ENCODE measurements around the gene NRCAM. TPM values are rescaled to one million over a fixed set of nuclear protein-coding genes. Genes with fewer than 3 reads are reported as not detected.

Gene NRCAM
- total and polyA plus RNA-seq, 2 of the 8 experiments (the other 6 are each of a cell fraction or from before 2014, with no cell fraction given), result 2.7 to 3.8 TPM

- 63% methylated on average over 1 of the region's 1 CpG; no CpG with 5 or more reads in 1 of the 2 experiments for WGBS, 2 experiments (ENCODE audit: extremely low coverage in 1 of 2, insufficient coverage in 1 of 2, insufficient read length in 1 of 2, insufficient replicate concordance in 2 of 2, low coverage in 1 of 2, low lambda C conversion rate in 2 of 2, missing lambda C conversion rate in 1 of 2)
- no peak overlapping the region for H3K14ac ChIP-seq (ENCODE audit: insufficient read length)
- H4K8ac ChIP-seq (ENCODE audit: extremely low read depth, insufficient read depth, low read length), result no peak overlapping the region
- H4K5ac ChIP-seq (ENCODE audit: insufficient read length, low read depth, low read length), result no peak overlapping the region
- no peak overlapping the region for H3K23ac ChIP-seq (ENCODE audit: insufficient read length)
- ChIA-PET POLR2A (ENCODE audit: partially characterized antibody) (no interaction called here), CTCF (ENCODE audit: partially characterized antibody) (interaction anchor here (1.4 kb wide), 1 partner anchor 159 kb away, joined by 3 read pairs; no protein-coding TSS in a partner anchor)
- no peaks in the 10 kb centered on the region for H3K9me3 ChIP-seq (ENCODE audit: insufficient read depth in 2 of 2, low read depth in 1 of 2, low read length in 1 of 2)
- no peaks in the 10 kb centered on the region for H4K20me1 ChIP-seq (replicated peaks in 1 of 2; ENCODE audit: control insufficient read depth in 1 of 2, insufficient read depth in 2 of 2, low read length in 2 of 2)
- H2BK5ac ChIP-seq (ENCODE audit: low read depth, low read length), result no peak overlapping the region
- no peak overlapping the region for H3K56ac ChIP-seq (replicated peaks; ENCODE audit: insufficient read length, low read depth, low read length)
- H3K4me2 ChIP-seq (ENCODE audit: insufficient read depth in 1 of 2, low read depth in 2 of 2, low read length in 2 of 2), result no peak overlapping the region
- no peak overlapping the region for H3K4me3 ChIP-seq (ENCODE audit: extremely low read depth in 1 of 4, insufficient read depth in 2 of 4, low read depth in 3 of 4, low read length in 4 of 4)
- H4K91ac ChIP-seq (replicated peaks; ENCODE audit: insufficient read length, low read length), result no peak overlapping the region
- H3K9ac ChIP-seq (replicated peaks in 1 of 4; ENCODE audit: extremely low read depth in 1 of 4, low read depth in 3 of 4, low read length in 3 of 4), result no peak overlapping the region
- H3K4ac ChIP-seq (replicated peaks; ENCODE audit: insufficient read length, low read depth, low read length), result no peak overlapping the region
- FAIRE-seq, result no peak
- no peak overlapping the region for H2BK20ac ChIP-seq (ENCODE audit: low read length)
- no peaks in the 10 kb centered on the region for H3K36me3 ChIP-seq (ENCODE audit: control insufficient read depth in 2 of 4, insufficient read depth in 4 of 4, low read length in 3 of 4)
- H2BK15ac ChIP-seq (ENCODE audit: low read length), result no peak overlapping the region
- no peak for DNase-seq (ENCODE audit: low read depth in 1 of 2, low spot score in 2 of 2)
- H2BK12ac ChIP-seq (ENCODE audit: low read depth, low read length), result no peak overlapping the region
- H3K27me3 ChIP-seq (replicated peaks in 1 of 4; ENCODE audit: control insufficient read depth in 3 of 4, extremely low read depth in 1 of 4, insufficient read depth in 3 of 4, low read length in 3 of 4), result no peaks in the 10 kb centered on the region
- no peaks in the 10 kb centered on the region for H3K79me2 ChIP-seq (ENCODE audit: control insufficient read depth in 1 of 2, insufficient read depth in 2 of 2, low read length in 2 of 2)
- H2AFZ ChIP-seq (ENCODE audit: low read length), result no peak overlapping the region
- H3K79me1 ChIP-seq (ENCODE audit: low read depth, low read length), result no peaks in the 10 kb centered on the region
- peaks cover 0 to 5% (median 0%) of the 10 kb centered on the region in 4 experiments; a peak in 1 of 7 replicates for H3K4me1 ChIP-seq (replicated peaks in 1 of 4; ENCODE audit: control insufficient read depth in 3 of 4, insufficient read depth in 4 of 4, low read length in 3 of 4)
- no peak overlapping the region for H2BK120ac ChIP-seq (replicated peaks; ENCODE audit: low read depth, low read length)
- H3K27ac ChIP-seq (ENCODE audit: low read depth, low read length), result no peak overlapping the region
- no peak overlapping the region for H3K18ac ChIP-seq (ENCODE audit: extremely low read depth, low read length)
- H2AK5ac ChIP-seq (ENCODE audit: low read depth, low read length), result no peak overlapping the region
- TF ChIP-seq ASH2L (IDR thresholded peaks at IDR 0.05; ENCODE audit: low read length), result no peak
- no peak for TF ChIP-seq MAFK (IDR thresholded peaks at IDR 0.05; ENCODE audit: low read depth, low read length)
- no peak for TF ChIP-seq CHD1 (IDR thresholded peaks at IDR 0.05; ENCODE audit: low read depth, low read length)
- TF ChIP-seq TEAD4 (IDR thresholded peaks at IDR 0.05; ENCODE audit: low read depth, low read length), result no peak
- no peak for TF ChIP-seq RFX5 (IDR thresholded peaks at IDR 0.05; ENCODE audit: borderline replicate concordance, low read depth, low read length)
- TF ChIP-seq POLR2A (IDR thresholded peaks at IDR 0.05; ENCODE audit: control extremely low read depth in 1 of 2, low read depth in 2 of 2, low read length in 2 of 2), result no peak
- TF ChIP-seq, protein P1, sequence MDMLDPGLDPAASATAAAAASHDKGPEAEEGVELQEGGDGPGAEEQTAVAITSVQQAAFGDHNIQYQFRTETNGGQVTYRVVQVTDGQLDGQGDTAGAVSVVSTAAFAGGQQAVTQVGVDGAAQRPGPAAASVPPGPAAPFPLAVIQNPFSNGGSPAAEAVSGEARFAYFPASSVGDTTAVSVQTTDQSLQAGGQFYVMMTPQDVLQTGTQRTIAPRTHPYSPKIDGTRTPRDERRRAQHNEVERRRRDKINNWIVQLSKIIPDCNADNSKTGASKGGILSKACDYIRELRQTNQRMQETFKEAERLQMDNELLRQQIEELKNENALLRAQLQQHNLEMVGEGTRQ (IDR thresholded peaks at IDR 0.05; ENCODE audit: low read length), result no peak
- TF ChIP-seq SP1 (IDR thresholded peaks at IDR 0.05; ENCODE audit: low read depth, low read length), result no peak
- TF ChIP-seq RBBP5 (IDR thresholded peaks at IDR 0.05; ENCODE audit: borderline replicate concordance, low read depth, low read length), result no peak
- no peaks in the 10 kb centered on the region for H3K23me2 ChIP-seq (ENCODE audit: low read depth, low read length)
These were observed 166.4 kb downstream of the NRCAM start for GRCh38 chr7:108289852-108290251.

Data from H1 (cell line).